ENCODE measurements around the gene TRIM72.

GRCh38 chr16:31274831-31275816 is 61.2 kb downstream of the TRIM72 start:
- TF ChIP-seq, protein P1, sequence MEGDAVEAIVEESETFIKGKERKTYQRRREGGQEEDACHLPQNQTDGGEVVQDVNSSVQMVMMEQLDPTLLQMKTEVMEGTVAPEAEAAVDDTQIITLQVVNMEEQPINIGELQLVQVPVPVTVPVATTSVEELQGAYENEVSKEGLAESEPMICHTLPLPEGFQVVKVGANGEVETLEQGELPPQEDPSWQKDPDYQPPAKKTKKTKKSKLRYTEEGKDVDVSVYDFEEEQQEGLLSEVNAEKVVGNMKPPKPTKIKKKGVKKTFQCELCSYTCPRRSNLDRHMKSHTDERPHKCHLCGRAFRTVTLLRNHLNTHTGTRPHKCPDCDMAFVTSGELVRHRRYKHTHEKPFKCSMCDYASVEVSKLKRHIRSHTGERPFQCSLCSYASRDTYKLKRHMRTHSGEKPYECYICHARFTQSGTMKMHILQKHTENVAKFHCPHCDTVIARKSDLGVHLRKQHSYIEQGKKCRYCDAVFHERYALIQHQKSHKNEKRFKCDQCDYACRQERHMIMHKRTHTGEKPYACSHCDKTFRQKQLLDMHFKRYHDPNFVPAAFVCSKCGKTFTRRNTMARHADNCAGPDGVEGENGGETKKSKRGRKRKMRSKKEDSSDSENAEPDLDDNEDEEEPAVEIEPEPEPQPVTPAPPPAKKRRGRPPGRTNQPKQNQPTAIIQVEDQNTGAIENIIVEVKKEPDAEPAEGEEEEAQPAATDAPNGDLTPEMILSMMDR (IDR thresholded peaks at IDR 0.05 in 2 of 3, conservative IDR thresholded peaks at IDR 0.05 in 1 of 3; ENCODE audit: insufficient read depth in 2 of 3, low read depth in 1 of 3, low read length in 3 of 3), result no peak
- TF ChIP-seq NR3C1 (CRISPR knock-in tag; IDR thresholded peaks at IDR 0.05), result no peak
- no peak for TF ChIP-seq ZNF24 (IDR thresholded peaks at IDR 0.05)
- TF ChIP-seq WHSC1 (IDR thresholded peaks at IDR 0.05; ENCODE audit: low read length), result no peak
- no peak for TF ChIP-seq NFYB (IDR thresholded peaks at IDR 0.05; ENCODE audit: extremely low read depth, insufficient read length)
- TF ChIP-seq IRF2 (CRISPR knock-in tag; IDR thresholded peaks at IDR 0.05), result no peak
- no peak for TF ChIP-seq OTX1 (CRISPR knock-in tag; IDR thresholded peaks at IDR 0.05)
- TF ChIP-seq SPI1 (IDR thresholded peaks at IDR 0.05; ENCODE audit: borderline replicate concordance, low read depth, low read length), result no peak
- TF ChIP-seq POLR2AphosphoS2 (IDR thresholded peaks at IDR 0.05; ENCODE audit: low read length), result no peak
- no peak for TF ChIP-seq ZNF175 (CRISPR knock-in tag; IDR thresholded peaks at IDR 0.05; ENCODE audit: low read depth)
- no peak for TF ChIP-seq MAX (CRISPR knock-in tag; IDR thresholded peaks at IDR 0.05)
- TF ChIP-seq CHD2 (IDR thresholded peaks at IDR 0.05; ENCODE audit: low read depth, low read length), result no peak

Measured in K562 (cell line).